ENCODE results near the gene GRID2.

GRCh38 chr4:93065790-93066189 lies 762.0 kb downstream of the GRID2 start:
- TF ChIP-seq, protein P1, sequence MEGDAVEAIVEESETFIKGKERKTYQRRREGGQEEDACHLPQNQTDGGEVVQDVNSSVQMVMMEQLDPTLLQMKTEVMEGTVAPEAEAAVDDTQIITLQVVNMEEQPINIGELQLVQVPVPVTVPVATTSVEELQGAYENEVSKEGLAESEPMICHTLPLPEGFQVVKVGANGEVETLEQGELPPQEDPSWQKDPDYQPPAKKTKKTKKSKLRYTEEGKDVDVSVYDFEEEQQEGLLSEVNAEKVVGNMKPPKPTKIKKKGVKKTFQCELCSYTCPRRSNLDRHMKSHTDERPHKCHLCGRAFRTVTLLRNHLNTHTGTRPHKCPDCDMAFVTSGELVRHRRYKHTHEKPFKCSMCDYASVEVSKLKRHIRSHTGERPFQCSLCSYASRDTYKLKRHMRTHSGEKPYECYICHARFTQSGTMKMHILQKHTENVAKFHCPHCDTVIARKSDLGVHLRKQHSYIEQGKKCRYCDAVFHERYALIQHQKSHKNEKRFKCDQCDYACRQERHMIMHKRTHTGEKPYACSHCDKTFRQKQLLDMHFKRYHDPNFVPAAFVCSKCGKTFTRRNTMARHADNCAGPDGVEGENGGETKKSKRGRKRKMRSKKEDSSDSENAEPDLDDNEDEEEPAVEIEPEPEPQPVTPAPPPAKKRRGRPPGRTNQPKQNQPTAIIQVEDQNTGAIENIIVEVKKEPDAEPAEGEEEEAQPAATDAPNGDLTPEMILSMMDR (IDR thresholded peaks at IDR 0.05): no peak
- TF ChIP-seq POLR2A (IDR thresholded peaks at IDR 0.05) (no peak), POLR2AphosphoS5 (IDR thresholded peaks at IDR 0.05; ENCODE audit: insufficient read depth in 1 of 2, low read depth in 1 of 2) (no peak)
